ENCODE results near the gene HMOX2.

The HMOX2 gene, protein sequence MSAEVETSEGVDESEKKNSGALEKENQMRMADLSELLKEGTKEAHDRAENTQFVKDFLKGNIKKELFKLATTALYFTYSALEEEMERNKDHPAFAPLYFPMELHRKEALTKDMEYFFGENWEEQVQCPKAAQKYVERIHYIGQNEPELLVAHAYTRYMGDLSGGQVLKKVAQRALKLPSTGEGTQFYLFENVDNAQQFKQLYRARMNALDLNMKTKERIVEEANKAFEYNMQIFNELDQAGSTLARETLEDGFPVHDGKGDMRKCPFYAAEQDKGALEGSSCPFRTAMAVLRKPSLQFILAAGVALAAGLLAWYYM

DNA sequence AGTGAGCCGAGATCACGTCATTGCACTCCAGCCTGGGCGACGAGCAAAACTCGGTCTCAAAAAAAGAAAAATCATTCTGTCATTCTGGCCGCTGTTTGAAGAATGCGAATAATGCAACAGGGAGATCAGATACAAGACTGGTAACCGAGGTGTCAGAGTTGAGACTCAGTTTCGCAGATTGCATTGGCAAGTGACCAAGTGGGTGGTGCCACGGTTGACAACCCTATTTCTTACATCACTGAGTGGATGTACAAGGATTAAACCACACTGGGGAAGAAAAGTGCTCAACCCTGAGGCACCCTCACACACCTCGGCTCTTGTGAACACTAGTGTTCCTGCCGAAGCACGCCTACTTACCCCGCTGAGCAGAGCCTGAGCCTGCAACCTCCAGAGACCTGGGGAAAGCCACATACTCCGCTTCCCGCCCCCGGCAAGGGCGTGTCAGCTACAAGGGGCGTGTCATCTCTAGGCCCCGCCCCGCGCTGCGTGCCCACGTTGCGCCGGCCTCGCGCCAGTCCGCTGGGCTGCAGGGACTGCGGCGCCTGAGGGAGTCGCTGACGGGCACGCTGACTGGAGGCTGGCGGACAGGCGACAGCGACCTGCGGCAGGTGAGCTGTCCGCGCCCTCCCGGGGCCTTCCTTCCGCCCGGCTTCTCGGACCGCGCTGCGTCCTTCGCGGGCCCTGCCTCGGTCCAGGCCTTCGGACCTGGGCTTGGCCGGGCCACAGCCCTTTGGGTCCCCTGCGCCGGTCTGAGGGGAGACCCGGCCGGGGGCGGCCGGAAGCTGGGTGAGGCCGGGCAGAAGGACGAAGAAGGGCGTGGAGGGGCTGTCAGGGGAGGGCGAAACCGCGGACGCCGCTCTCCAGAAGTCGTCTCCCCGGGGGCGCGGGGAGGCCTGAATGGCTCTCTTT, at the start of gene HMOX2:
Gene HMOX2 (plus strand): TSS at position 519 of the 909 bp plus-strand sequence. CDS start 29,127 bp downstream, outside the sequence.
- in situ Hi-C loops (cut with MboI; ENCODE audit: low sequenced_read_pairs), result no loop called here

DNA sequence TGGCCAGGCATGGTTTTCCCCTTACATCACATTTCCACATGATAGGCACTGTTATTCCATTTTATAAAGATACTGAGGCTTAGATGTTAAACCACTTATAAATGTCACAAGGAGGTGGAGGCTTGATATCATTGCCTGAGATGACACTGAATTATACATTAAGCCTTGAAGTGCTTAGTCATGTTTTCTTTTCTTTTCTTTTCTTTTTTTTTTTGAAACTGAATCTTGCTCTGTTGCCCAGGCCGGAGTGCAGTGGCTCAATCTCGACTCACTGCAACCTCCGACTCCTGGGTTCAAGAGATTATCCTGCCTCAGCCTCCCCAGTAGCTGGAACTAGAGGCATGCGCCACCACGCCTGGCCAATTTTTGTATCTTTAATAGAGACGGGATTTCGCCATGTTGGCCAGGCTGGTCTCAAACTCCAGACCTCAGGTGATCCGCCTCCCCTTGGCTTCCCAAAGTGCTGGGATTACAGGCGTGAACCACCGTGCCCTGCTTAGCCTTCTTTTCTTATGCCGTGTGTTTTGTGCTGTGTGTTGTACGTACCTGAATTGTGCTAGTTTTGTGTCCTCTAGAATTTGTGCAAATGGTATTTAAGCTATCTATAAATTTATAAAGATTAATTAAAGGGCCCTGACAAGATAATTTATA, 49.4 kb upstream of the HMOX2 start:
- in situ Hi-C loops (cut with MboI; ENCODE audit: low sequenced_read_pairs), result no loop called here

DNA sequence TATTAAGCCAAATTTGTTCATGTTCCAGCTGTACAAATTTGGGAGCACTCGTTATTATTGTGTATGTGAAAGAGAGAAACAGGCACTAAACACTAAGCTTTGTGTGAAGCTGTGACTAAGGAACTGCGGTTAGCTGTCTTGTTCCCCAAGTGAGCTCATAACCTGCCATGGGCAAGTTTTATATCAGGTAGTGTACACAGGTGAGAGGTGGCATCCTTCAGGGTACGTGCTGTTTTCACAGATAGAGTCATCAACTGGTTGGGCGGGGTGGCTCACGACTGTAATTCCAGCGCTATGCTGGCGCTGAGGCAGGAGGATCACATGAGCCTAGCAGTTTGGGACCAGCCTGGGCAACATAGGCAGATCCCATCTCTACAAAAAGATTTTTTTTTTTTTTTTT, 47.7 kb upstream of the HMOX2 start:
- in situ Hi-C loops (cut with MboI; ENCODE audit: low sequenced_read_pairs), result no loop called here

DNA sequence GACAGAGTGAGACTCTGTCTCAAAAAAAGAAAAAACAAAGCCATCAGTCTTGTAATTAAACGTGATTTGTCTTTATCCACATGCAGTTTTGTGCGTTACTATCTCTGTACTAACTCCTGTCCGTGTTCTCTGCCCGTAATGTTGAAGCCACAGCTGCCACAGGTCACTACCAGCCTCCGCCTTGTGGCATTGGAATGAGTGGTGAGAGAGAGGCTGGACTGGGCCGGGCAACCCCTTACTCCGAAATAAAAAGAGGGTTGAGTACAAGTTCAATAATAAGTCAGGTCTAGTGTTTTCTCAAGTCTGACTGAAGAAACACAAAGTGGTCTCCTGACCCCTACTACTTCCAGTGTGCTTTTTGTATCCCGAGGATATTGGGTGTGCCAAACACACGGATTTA, 45.2 kb upstream of the HMOX2 start:
- in situ Hi-C loops (cut with MboI; ENCODE audit: low sequenced_read_pairs), result no loop called here

DNA sequence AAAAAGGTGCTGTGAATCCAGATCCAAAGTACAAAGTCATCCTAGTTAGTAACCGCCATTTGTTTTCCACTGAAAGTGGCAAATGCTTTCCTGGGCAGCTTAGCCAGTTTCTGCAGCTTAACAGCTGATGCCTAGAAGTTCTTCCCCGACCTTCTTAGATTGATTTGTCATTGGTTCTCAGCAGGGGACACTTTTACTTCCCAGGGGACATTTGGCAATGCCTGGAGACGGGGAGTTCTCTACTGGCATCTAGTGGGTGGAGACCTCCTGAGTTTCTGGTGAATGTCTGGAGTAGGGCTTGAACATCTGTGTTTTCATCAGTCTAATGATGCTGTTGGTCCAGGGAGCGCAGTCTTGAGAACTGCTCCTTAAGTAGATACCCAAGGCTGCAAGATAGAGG, 43.0 kb upstream of the HMOX2 start:
- in situ Hi-C loops (cut with MboI; ENCODE audit: low sequenced_read_pairs), result no loop called here

DNA sequence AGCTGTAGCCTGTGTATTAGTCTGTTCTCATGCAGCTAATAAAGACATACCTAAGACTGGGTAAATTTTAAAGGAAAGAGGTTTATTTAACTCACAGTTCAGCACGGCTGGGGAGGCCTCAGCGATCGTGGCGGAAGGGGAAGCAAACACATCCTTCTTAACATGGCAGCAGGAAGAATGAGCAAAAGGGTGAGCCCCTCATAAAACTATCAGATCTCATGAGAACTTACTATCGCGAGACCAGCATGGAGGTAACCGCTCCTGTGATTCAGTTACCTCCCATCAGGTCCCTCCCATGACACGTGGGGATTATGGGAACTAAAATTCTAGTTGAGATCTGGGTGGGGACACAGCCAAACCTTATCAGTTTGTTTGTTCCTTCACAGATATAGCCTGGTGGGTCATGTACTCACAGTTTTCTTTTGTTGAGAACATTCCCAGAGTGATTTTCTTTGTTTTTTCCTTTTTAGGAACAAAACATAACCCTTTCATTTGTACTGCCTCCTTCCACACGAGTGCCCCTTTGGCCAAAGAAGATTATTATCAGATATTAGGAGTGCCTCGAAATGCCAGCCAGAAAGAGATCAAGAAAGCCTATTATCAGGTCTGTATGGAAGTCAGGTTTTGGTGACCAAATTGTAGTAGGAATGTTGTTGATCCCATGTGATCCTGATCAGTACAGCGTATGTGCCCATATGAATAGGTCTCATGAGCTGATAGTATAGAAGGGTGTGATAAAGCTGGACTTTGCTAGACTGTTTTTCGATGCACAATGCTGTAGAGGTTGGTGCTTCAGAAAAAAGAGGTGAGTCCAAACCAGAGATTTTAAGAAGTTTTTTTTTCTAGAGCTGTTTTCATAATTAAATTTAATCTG, 42.0 kb upstream of the HMOX2 start:
- in situ Hi-C loops (cut with MboI; ENCODE audit: low sequenced_read_pairs), result no loop called here

DNA sequence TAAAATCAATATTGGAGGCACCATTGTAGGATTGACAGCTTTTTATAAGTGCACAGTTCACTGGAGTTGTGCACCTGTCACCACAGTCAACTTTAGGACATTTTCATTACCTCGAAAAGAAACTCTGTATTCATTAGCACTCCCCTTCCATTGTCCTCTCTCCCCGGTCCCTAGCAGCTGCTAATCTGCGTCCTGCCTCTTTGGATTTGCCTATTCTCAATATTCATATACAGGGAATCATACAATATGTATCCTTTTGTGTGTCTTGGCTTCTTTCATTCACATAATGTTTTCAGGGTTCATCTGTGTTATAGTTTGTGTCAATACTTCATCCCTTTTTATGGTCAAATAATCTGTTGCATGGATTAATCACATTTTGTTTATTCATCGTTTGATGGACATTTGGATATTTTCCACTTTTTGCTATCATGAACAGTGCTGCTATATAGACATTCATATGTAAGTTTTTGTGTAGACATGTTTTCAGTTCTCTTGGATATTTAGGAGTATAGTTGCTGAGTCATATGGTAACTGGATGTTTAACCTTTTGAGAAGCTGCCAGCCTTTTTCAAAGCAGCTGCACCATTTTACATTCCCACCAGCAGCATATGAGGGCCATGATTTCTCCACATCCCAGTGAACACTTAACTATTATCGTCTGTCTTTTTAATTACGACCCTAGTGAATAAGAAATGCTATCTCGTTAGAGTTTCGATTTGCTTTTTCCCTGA, 40.7 kb upstream of the HMOX2 start:
- in situ Hi-C loops (cut with MboI; ENCODE audit: low sequenced_read_pairs), result no loop called here

DNA sequence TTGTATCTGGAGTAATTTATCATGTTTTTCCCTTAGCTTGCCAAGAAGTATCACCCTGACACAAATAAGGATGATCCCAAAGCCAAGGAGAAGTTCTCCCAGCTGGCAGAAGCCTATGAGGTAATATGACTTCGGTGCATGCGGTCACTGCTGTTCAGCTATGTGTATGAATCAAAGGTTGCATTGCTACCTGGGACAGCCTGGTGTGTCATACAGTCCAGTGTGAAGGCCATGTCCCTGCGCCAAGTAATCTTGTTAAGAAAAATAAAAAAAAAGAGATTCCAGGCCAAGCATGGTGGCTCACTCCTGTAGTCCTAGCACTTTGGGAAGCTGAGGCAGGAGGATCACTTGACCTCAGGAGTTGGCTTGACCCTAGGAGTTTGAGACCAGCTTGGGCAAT, 38.8 kb upstream of the HMOX2 start:
- in situ Hi-C loops (cut with MboI; ENCODE audit: low sequenced_read_pairs), result no loop called here

DNA sequence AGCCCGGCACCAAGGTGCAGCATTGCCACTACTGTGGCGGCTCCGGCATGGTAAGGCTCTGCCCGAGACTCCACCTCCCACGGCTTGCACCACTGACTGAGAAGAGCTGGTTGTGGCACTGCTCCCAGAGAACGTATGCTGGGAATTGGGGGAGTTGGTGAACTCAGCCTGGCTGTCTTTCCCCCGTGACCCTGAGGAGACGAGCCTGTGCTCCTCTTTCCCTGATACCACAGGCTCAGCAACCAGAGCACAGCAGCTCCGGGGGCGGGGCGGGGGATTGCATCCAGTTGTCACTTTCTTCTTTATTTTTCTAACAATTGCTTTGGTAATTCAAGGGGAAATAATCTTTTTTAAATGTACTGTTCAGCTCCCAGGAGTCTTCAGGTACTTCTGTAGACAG, 33.8 kb upstream of the HMOX2 start:
- in situ Hi-C loops (cut with MboI; ENCODE audit: low sequenced_read_pairs), result no loop called here

DNA sequence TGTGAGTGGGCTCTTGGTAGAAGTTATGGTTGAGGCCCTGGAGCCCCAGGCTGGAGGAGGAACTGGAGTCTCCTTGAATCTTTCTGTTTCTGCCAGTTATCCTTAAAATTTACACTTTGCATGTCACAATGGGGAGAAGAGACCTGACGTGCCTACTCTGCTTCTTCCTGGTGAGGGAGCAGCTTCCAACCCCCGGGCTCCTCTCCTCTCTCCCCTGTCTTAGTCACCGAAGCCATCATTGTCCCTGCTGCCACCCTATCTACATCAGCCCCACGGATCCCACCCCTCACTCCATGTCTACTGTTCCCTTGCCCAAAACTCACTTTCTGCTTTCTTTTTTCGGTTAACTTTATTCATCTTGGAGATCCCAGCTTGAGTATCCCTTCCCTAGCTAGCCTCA, 32.9 kb upstream of the HMOX2 start:
- in situ Hi-C loops (cut with MboI; ENCODE audit: low sequenced_read_pairs), result no loop called here

DNA sequence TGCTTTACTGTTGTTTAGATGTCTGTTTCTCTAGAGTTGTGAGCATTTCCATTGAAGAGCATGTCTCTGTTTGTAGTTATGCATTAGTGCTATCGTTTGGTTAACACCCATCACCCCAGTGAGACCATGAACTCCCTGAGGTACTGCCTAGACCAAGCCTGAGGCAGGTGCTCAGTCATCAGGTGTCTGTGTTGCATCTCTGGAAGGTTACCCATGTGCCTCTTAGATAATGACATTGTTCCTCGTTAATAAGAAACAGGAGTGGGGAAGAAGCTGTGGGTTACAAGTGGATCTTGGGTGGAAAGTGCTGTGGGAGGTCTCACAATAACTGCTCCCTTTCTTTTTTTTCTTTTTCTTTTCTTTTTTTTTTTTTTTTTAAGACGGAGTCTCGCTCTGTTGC, 32.2 kb upstream of the HMOX2 start:
- in situ Hi-C loops (cut with MboI; ENCODE audit: low sequenced_read_pairs), result no loop called here

DNA sequence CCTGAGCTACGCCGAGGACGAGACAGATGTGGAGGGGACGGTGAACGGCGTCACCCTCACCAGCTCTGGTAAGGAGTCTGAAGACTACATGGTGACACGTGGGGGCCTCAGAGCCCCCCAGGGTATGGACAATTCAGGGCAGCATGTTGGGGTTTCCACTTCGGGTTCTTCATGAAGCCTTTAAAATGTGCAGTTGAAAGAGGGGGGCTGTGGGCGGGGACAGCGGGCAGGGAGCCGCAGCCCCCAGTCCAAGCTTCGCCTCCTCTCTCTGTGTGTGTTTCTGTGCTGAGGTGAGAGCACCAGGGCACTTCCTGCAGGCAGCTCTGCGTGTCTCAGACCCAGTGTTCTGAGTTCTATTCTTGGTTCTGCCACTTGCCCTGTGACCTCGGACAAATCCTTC, 25.8 kb upstream of the HMOX2 start:
- in situ Hi-C loops (cut with MboI; ENCODE audit: low sequenced_read_pairs), result no loop called here

DNA sequence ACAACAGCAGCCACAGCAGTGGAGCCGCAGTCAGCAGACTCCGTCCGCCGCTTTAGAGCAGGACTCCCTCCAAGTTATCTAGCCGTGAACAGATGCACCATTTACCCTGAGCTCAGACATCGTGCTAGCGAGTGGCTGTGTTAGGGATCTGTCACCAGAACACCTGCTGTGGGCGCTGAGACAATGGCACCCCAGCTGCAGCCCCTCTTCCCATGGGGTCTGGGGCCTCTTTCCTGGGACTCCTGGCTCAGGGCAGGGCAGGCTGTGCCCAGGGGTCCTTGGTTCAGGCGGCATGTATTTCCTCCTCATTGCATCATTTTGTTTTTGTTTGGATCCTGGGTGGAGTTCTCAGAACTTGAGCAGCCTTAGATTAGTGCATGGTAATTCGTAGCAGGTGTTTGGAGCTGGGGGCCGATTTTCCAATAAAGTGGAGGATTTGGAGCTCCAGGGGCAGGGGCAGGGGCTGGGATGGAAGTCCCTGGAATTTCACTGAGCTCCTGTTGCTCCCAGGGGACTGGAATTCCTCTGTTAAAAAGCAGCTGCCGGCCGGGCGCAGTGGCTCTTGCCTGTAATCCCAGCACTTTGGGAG, 25.2 kb upstream of the HMOX2 start:
- in situ Hi-C loops (cut with MboI; ENCODE audit: low sequenced_read_pairs), result no loop called here

DNA sequence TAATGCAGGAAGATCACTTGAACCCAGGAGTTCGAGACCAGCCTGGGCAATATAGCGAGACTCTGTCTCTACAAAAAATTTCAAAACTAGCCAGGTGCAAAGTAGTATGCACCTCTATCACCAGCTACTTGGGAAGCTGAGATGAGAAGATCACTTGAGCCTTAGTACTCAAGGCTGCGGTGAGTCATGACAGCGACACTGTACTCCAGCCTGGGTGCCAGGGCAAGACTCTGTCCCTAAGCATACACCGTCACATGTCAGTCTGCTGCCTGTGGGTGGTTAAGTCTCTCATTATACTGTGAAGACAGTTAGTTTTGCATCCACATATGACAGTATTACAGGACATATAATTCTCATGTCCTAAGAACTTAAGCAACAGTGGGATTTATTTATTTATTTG, 23.5 kb upstream of the HMOX2 start:
- in situ Hi-C loops (cut with MboI; ENCODE audit: low sequenced_read_pairs), result no loop called here

DNA sequence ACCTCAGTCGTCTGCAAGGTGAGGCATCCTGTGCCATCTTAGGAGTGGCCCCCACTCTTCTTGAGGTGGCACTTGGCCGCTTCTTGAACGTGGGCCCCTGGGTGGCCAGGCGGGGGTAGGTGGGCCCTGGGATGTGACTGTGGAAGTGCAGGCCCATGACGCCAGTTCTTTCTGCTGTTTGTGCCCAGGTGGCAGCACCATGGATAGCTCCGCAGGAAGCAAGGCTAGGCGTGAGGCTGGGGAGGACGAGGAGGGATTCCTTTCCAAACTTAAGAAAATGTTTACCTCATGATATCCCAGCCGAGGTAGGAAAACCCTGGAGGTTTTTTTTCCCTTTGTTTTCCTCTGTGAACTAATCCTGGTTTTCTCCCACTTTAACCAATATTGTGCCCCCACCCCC, 21.6 kb upstream of the HMOX2 start:
- in situ Hi-C loops (cut with MboI; ENCODE audit: low sequenced_read_pairs), result no loop called here

DNA sequence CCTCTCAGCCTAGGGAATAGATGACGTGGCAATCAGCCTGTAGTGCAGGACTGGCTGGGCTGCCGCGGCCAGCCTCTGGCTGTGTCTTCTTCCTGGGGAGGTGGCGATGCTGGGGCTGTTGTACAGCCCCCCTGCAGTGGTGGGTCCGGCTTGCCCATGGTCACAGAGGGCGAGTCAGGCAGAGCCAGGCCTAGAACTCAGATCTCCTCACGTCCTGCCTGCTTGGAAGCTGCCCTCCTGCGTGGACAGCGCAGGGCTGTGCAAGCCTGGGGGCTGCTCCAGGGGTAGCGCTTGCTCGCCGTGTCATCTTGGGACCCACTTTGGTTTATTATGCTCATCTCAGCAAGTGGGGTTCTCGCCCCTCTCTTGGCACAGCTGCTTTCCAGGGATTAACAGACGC, 21.1 kb upstream of the HMOX2 start:
- in situ Hi-C loops (cut with MboI; ENCODE audit: low sequenced_read_pairs), result no loop called here

DNA sequence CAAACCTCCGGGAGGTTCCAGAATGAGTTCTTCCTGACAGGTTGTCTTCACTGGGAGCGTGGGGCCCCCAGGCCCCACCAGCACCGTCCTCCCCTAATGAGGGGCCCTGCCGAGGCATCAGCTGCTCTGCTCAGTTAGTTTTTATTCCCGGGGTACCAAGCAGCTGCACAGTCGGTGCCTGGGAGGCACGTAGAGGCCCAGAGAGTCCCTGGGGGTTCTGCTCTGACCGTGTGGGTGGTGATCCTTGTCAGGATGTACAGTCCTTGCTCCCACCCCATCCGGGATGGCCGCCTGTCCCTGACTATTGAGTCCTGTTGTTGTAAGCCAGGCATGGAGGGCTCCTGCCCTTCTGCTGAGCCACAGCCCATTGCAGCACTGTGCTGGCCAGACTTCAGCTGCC, 20.2 kb upstream of the HMOX2 start:
- in situ Hi-C loops (cut with MboI; ENCODE audit: low sequenced_read_pairs), result no loop called here

DNA sequence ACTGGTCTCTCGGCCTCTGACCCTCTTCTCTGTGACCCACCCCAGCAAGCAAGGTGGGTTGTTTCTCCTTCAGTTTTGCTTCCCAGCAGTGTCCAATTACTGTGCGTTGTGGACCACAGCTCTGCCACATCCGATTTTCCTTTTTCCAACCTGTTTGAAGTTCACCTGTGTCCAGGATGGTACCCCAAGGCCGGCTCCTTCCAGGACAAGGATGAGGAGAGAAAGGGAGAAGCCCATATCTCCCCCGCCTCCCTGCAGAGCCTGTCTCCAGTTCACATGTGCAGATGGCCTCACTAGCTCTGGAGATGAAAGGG, 15.3 kb upstream of the HMOX2 start:
- in situ Hi-C loops (cut with MboI; ENCODE audit: low sequenced_read_pairs), result no loop called here

DNA sequence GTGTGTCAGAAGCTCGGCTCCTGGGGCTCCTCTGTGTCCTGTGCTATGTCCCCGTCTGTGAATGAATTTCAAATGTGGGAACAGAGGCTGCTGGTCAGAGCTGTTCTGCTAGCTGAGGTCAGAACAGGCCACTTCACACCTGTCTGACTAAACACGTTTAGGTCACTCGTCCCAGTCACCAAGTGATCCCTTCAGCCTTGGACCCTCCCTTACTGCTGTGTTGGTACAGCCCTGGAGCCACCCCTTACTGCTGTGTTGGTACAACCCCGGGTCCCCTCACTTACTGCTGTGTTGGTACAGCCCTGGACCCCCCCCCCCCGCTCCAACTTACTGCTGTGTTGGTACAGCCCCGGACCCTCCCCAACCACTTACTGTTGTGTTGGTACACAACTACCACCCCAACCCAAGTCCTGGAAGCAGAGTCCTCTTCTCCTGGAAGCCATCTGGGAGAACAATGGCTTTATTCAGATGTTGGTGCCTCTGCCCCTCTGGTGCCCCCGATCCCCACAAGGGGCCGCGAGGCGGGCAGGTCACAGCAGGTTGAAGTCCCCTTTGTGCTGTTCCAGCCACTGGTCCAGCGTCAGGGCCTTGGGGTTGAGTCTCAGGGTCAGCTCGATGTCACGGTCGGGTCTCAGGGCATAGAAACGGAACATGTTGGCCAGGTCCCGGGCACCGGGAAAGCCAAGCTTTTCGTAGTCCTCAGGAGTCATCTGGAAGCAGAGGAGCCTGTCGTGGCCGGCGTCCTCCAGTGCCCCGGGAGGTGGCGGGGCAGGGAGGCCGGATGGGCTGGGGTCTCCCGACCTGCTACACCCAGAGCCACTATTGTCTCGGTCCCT, 14.7 kb upstream of the HMOX2 start:
- in situ Hi-C loops (cut with MboI; ENCODE audit: low sequenced_read_pairs), result no loop called here
